Activated CD4-positive, alpha-beta T cell treated with anti-CD3 and anti-CD28 coated beads, Interleukin-2, Interleukin-4, amounts not matched to agents 100 ng/mL and 50 ng/mL, durations not matched to agents 16 hours and 8 hours (primary cell): Measurements from ENCODE around the gene TK2.
"Not testable (repeated sequence)": the region's sequence is repeated elsewhere in the genome, so short reads cannot be mapped to it uniquely, and the experiment has no call there.

Experiments
- DNase-seq: peaks from one replicate; pipeline ENCODE4 v3.0.0-alpha.2; 2020; ENCODE audit warnings: low spot score

The TK2 gene

DNA sequence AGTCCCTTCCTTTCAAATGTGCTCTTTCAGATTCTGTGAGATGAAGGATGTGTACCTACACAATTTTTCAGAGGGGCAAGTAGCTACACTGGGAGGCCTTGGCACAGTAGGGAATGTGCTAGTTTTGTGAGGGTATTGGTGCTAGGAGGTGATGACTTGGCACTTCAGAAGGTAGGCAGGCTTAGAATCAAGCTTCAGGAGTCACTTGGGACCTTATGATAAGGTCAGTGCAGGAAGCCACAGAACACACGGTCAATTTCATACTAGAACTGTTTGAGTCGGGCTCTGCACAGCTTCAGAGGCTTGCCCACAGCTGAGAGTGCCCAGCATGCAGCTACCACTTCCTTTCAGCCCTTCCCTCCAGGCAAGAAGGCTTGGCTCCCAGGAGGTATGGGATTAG lies 22.4 kb upstream of the TK2 start:
- no peak for DNase-seq

DNA sequence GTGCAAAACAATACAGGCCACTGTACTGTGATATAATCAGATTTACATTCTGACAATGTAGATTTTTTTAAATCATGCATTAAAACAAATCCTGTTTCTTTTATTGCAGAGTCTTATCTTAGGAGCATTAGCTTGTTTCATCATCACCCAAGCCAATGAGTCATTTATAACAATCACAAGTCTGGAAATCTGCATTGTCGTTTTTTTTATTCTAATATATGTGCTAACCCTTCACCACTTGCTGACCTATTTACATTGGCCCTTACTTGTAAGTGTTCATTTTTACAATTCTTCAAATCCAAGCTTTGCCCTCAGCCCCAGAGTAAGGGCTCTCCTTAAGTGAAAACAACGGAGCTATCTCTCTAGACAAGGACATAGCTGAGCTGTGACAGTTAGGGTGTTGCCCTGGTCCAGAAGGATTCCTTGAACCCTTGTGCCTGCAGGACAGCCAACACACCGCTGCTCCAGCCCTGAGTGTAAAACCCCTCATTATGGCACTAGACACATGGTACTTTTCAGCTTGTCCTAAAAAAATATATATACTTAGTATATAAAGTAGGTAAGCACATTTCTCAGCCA lies 20.0 kb upstream of the TK2 start:
- DNase-seq: no peak

DNA sequence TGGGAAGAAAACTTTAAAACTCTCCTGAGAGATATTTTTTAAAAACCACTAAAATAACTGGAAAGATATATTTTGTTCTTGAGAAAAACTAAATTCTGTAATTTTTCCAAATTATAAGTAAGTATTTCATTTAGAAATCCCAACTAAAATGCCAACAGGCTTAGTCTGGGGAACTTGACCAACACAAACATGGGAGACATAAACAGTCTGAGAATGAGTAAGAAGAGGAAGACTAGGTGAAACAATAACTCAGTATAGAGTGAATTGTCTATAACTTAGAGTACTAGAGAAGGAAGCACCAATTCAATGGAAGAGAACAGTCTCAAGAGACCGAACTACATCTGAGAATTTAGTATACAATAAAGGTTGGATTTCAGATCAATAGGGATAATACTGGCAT lies 19.2 kb upstream of the TK2 start:
- DNase-seq: no peak

DNA sequence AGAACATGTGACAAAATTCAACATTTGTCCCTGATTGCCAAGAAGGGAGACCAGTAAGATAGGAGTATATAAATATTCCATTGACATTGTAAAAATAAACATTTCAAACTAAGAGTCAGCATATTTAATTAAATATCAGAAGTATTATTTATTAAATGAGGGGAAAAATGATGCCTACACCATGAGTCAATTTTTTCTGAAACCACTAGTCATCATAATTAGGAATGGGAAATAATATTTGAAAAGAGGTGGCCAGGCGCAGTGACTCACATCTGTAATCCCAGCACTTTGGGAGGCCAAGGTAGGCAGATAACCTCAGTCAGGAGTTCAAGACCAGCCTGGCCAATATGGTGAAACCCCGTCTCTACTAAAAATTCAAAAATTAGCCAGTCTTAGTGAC lies 18.4 kb upstream of the TK2 start:
- no peak for DNase-seq

DNA sequence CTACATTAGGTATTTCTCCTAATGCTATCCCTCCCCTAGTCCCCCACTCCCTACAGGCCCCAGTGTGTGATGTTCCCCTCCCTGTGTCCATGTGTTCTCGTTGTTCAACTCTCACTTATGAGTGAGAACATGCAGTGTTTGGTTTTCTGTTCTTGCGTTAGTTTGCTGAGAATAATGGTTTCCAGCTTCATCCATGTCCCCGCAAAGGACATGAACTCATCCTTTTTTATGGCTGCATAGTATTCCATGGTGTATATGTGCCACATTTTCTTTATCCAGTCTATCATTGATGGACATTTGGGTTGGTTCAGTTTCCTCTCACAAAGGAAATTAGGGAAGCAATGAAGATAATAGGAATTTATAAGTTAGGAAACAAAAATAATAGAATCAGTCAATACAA lies 17.3 kb upstream of the TK2 start:
- not testable (repeated sequence) for DNase-seq

DNA sequence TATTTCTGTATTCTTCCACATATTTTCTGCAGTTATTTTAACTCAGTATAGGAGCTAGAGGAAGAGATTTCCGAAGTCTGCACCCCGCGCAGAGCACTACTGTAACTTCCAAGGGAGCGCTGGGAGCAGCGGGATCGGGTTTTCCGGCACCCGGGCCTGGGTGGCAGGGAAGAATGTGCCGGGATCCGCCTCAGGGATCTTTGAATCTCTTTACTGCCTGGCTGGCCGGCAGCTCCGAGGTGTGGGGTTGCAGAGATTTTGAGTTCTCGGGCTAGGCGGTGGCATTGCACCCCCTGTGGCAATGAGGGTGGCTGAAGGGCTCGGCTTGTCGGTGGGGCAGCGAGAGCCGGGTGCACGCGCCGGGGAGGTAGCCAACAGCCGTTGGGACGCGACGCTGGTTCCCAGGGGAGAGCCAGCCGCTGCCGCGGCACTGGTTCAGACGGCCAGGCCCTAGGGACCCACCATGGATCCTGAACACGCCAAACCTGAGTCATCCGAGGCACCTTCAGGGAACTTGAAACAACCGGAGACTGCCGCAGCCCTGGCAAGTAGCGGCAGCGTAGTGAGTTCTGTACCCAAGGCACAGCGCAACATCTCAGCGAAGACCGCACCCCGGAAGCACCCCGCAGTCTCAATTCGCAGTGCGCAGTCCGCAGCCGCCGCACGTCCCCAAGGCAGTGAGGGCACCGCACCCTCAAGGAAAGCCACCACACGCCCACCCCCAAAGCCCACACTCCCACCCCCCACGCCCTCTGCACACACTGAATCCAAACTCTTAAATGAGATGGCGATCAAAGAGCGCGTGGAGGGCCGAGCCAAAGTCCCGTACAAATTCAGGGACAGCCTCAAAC lies 16.4 kb upstream of the TK2 start, which contains the start of gene CMTM1:
Gene CMTM1 (plus strand): TSS at position 389 of the 851 bp plus-strand sequence. CDS start 75 bp downstream, at position 464.
- DNase-seq: no peak

DNA sequence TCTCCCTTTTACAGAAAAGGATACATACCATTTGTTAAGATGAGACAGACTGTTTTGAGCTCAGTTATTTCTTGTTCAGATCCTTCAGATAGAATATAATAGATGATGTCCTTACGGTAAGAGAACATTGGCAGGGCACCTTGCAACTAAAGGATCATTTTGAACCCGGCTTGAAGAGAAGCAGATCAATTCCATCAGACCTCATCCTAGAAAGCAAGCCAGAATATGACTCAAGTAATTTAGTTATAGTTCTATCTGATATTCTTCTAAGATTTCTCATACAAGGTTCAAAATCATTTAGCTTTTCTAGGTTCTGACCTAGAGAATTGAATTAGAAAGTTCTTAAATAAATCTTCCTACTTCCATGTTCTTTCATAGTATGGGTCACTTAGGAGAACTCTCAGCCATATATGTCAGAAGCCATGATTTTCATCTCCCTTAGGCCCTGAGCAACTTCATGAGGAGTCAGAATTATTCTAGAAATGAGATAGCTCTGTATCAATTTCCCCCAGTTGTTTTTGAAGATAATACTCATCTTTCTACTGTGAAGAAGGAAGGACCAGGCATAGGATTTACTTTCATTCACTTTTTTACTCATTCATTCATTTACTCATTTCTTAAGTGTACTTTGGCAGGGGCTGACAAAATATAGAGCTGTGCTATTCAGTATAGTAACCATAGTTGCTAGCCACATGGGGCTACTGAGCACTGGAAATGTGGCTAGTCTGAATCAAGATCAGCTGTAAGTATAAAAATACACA lies 13.8 kb upstream of the TK2 start:
- DNase-seq: peak; percentile 83

DNA sequence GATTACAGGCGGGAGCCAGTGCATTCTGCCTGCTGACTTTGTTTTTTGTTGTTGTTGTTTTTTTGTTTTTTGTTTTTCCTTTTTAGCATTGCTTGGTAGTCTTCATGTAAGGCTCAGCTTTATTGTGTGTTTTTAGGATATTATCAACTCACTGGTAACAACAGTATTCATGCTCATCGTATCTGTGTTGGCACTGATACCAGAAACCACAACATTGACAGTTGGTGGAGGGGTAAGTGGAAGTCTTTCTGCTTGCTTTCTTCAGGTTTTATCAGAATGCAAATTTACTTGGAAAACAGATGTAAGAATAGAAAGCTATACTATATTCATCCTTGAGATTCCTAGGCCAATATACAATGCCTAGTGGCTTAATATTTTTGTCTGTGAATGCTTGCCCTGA lies 13.1 kb upstream of the TK2 start:
- DNase-seq: peak; percentile 17

DNA sequence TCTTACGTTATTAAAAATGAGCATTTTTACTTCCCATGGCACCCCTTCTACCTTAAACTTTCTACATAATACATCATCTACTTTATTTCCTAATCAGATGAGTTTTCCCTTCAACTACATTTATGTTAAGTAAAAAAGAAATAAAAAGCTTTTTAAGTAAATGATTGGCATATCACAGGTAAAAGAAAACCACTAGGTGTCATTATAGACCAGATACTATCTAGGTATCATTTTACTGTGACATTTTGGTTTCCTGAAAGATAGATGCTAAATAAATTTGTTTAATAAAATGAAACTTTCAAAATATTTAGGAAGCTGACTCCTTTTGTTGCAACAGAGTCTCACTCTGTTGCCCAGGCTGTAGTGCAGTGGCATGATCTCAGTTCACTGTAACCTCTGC lies 12.5 kb upstream of the TK2 start:
- no peak for DNase-seq

DNA sequence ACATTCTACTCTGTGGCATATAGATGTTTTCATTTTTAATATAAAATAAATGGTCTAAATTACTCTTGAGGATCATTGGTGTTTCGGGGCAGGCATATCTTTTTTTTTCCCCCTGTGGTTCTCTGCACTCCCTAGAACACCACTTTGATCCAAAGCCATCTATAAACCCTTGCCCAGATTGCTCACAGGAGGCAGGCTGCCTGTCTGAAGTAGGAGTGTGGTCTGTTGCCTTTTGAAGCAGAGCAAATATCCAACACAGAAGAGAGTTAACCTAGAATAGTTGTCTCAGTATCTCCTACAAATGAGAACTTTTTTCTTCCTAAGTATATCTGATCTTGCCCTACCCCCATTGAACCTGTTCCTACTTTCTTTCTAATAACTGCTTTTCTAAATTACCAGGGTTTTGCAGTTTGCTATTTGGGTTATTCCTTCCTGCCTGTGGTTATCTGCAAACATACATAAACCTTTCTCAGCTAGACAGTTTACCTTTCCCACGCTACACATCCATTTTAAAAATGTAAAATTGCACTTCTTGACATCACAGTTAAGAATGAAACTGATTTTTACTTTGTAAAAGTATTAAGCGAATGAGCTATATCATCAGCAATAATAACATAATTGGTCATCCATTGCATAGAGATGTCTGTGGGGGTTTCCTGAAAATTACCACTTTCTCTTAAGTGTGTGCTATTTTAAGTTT lies 11.6 kb upstream of the TK2 start:
- DNase-seq: no peak

DNA sequence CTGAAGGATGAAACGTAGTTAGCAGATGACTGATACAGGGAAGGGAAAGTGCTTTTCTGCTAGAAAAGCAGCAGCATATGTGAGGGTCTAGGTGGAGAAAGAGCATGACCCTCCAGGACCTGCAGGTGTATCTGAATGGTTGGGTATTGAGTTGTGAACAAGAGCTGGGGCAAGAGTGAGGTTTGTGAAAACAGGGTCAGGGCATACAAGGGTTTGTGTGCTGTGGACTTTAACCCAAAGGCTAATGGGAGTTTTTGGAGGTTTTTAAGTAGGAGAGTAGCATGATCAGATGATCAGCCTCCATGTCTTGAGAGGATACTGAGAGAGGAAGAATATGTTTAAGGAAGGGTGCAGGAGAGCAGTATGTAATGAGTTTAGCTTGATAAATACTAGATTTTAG lies 10.2 kb upstream of the TK2 start:
- DNase-seq: no peak

DNA sequence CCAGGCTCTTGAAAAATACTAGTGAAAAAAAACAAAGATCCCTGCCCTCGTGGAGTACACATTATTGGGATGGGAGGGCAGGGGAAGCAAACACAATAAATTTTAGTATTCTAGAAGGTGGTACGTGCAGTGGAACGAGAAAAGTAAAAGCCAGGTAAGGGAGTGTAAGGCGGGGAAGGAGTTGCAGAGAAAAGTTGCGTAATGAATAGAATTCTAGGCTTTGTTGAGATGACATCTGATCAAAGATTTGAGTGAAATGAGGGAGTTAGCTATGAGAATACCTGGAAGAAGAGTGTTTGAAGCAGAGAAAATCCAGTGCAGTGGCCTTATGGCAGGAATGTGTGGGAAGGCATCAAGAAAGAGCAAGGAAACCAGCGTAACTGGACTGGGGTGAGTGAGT lies 4.6 kb upstream of the TK2 start:
- DNase-seq: no peak

DNA sequence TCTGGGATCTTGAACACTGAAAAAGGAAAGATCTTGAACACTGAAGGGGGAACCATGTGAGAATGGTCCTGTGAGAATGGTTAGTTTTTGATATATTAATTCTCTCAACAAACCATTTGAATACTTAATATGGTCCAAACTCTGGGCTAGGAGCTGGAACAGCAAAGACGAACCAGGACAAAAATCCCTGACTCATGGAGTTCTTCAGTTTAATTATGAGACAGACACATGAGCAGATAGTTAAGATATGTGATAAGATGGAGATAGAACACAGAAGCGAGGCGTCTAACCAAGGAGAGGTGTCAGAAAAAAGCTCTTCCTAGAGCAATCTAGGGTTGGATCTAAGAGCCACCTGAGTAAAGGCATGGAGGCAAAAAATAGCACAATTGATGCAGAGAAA lies 4.1 kb upstream of the TK2 start:
- no peak for DNase-seq

DNA sequence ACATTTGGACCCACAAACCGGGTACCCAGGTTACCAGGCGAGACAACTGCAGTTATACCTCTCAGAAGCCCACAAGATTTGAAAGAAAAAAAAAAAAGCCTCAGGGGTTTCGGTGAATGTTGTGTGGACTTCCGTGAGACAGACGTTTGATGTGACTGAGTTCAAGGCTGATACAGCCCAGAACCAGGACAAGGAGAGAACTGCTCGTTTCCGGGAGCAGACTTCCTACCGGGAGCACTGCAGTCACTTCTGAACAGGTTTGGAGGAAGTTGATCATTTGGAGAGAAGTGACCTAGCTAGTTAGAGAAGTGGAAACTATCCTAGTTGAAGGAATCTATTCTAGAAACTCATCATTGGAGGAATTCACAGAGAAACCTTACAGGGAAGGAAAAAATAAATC lies 3.3 kb upstream of the TK2 start:
- peak; percentile 31 for DNase-seq

DNA sequence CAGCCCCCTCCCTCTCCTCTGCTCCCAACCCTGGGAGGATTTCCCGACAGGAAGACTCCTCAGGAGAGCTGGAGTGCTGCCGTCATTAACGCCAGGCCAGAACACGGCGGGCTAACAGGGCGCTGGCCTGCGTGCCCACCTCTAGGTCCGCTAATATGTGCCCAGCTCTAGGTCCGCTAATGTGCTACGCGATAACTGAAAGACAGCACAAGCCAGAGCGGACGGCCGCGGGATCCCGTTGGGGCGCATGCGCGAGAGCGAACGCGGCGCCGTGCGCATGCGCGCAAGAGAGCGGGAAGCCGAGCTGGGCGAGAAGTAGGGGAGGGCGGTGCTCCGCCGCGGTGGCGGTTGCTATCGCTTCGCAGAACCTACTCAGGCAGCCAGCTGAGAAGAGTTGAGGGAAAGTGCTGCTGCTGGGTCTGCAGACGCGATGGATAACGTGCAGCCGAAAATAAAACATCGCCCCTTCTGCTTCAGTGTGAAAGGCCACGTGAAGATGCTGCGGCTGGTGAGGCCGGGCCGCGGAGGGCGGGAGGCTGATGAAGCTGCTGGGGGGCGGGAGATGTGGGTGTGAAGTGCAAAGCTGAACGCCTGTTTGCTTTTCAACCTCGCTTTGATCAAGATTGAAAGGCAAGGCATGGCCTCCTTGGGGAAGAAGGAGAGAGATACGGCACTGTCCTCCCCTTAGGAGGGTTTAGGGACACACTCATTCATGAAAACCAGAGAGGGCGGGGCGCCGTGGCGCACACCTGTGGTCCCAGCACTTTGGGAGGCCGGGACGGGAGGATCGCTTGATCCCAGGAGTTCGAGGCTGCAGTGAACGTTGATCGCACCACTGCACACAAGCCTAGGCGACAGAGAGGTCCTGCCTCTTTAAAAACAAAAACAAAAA lies 2.6 kb upstream of the TK2 start, which contains the start of gene CKLF:
Gene CKLF (plus strand): TSS at position 291 of the 892 bp plus-strand sequence. CDS start 140 bp downstream, at position 431.
- DNase-seq: peak; percentile 93

DNA sequence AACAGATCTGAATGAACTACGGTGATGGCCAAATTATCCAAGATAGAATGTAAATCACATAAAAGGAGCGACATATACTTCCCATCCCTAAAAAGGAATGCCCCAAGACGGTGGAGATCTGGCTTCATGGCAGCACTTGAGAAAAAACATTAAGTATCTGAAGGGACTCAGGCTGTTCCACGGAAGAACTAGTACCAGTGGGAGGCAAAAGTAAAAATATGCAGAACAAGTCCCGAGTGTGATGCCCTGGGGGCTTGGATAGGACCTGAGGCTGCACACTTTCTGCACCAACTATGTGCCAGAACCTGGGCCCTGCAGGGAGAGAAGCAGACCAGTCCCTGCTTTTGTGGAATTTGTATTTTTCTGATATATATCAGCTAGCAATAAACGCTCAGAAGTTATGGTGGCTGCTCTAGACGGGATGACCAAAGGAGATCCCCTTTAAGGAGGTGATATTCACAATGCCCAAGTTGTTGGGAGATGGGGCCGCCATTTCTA lies 1.9 kb upstream of the TK2 start:
- DNase-seq: no peak

DNA sequence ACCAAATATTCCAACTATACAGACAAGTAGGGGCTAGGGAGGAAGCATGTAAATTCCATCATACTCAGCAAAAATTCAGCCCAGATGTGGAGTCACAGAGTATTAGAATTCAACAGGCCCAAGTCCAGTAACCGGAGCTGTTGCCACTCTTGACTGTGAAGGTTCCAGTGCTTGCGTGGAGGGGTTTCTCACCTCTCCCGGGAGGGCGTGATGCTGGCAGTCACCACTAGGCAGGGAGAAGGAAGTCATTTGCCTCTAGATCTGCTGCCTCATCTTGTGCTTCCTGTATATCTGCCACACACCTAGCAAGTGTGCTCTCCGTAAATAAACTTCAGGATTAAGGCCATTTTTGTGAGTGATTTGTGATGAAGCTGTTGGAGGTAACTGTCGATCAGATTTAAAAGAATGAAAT lies 1.4 kb upstream of the TK2 start:
- DNase-seq: peak; percentile 80

DNA sequence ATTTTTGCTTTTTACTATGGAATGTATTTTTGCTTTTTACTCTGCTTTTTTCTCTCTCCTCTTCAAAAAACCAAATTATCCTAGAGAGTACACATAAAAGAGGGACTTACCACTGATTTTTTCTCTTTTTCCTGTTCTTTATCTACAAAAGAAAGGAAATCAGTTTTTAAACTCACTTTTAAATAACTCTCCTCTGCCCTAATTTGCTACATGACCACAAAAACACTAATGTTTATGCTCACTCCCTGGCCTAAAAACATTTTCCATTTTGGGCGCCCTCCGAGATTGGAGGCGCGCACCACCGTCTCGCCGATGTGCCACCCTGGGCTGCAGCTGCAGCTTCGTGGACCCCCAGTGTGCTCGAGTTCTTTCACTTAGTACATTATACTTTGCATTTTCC lies 1.1 kb downstream of the TK2 start:
- no peak for DNase-seq

DNA sequence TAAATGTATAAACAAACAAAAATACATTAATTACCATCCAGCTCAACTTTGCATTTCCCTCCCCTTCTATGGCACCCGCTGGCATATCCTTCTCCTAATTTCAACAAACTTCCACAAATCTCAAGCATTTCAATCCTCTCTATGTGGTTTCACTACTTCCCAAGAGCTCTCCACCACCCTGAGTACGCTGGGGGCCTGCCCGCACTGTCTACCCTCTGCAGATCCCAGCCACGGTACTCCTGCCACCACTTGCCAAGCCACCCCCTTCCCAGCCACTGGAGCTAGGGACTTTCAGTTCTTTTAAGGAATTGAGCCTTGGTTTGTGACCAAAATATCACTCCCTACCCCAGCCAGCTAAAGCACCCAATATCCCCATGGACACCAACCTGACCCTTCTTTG lies 1.9 kb downstream of the TK2 start:
- no peak for DNase-seq

DNA sequence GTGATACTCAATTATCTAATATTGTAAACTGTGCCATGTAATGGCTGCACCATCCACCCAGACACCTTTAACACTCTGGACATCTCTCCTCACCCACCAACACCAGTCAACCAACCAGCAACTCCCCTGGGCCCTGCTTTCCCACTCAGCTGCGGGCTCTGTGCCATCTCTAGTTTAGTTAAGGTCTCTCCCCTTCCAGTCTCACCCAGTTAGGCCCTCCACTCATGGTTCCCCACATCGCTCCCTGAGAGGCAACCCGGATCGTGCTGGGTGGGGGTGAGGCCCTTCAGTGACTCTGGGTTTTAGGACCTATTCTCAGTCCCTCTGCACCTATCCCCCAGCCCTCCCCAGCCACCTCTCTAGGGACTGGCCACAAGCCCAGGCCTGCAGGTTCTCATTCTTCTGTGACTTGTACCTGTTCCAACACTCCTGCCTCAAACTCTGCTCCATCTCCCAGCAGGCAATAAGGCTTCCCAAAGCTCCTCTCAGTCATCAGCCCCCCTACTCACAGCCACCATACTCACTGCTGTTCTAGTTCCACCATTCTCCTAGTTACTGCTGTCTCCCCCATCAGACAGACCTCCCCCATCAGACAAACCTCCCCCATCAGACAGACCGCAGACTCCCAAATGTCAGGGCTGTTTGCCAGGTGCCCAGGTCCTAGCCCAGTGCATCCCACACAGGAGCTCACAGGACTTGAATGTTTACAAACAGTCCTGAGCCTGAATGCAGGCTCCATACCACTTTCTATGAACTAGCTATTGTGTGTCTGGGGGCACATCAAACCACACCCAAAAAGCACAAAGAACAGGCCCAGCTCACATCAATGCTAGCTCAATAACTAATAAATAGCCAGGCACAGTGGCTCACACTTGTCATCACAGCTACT lies 2.6 kb downstream of the TK2 start:
- no peak for DNase-seq
